GM18498 (cell line): ENCODE measurements around the gene CDKAL1.
A peak's percentile ranks its signal among the peaks of the same experiment; 100 is the strongest.

ENCODE experiments used
- ATAC-seq: cut with Tn5 transposase; IDR thresholded peaks from one replicate; pipeline ENCODE4 v1.9.1; 2021; ENCODE audit warnings: mild to moderate bottlenecking, moderate library complexity; ENCODE audit not compliant: unreplicated experiment

CDKAL1 gene

DNA sequence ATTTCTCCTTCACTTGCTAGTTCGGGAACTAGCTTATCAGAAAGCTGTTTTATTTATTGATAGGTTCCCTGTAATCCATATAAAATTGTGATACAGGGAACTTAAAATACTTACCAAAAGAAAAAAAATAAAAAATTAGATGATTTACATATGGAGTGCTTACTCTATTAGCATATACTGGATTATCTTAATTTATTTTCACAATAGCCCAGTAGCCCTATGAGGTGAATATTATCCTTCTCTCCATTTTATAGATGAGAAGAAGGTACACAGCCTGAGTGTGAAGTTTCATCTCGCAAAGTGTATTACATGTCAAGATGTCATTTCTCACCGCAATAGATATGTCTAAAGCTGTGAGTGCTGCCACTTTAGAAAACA, 463.5 kb downstream of the CDKAL1 start:
- ATAC-seq, result no peak

DNA sequence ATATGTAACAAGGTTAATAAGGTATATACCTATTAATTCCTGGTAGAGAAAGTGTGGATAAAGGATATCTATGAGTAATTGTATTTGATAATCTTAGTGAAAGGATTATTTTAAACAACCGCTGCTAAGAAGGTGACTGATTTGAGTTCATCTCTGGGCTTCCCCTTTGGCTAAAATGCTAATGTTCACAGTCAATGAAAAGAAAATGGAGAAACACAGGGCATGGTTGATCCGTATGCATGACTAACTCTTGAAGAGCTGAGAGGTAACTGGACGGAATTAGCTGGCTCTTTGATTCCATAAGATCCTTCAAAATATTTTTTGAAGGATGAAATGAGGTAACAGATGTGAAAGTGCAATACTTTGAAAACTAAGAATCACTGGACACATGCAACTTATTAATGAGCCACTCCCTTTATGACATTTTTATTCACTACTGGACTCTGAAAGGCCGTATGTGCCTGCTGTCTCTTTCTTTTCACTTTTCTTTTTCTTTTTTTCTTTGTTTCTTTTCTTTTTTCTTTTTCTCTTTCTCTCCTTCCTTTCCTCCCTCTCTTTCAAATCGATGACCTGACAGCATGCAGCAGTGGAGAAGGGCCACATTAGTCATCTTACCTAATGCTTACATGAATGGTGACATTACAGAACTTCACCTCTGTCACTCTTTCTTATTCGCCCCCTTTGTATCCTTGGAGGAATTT, 464.6 kb downstream of the CDKAL1 start:
- no peak for ATAC-seq

DNA sequence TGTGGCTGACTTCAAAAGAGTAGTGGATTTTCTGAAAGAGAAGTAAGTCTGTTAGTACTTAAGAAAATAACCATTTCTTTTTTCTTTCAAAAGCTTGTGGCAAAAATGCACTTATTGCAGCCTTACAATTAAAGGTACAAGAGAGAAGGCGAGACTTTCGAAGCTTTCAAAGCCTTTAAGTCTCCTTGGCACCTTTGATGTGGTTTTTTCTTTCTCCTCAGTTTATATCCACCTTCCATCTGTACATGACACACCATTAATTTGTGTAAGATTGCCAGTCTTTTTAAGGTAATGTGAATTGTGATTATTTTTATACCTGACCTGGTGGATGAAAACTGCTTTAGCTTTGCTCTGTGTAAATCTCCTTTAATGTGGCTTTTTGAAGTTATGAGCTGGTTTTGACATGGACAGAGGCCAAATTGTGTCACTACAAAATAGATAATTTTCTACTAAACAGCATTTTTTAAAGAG, 466.1 kb downstream of the CDKAL1 start:
- no peak for ATAC-seq

DNA sequence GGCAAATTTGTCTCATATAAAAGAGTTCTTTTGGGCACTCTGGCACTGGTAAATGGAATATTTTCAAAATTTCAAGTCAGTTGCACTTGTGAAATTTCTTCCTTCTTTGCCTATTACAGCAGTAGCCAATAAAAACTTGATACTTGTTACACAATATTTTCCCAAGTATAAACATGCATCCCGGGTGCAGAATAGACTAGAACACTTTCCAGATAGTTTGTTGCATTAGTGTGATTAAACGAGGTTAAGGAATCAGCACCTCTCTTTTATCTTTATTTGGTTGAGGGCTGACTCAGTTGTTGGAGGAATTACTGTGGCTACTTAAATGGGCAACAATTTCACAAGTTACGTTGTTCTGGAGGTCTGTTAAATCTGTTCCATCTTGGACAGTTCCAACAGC, 467.5 kb downstream of the CDKAL1 start:
- no peak for ATAC-seq

DNA sequence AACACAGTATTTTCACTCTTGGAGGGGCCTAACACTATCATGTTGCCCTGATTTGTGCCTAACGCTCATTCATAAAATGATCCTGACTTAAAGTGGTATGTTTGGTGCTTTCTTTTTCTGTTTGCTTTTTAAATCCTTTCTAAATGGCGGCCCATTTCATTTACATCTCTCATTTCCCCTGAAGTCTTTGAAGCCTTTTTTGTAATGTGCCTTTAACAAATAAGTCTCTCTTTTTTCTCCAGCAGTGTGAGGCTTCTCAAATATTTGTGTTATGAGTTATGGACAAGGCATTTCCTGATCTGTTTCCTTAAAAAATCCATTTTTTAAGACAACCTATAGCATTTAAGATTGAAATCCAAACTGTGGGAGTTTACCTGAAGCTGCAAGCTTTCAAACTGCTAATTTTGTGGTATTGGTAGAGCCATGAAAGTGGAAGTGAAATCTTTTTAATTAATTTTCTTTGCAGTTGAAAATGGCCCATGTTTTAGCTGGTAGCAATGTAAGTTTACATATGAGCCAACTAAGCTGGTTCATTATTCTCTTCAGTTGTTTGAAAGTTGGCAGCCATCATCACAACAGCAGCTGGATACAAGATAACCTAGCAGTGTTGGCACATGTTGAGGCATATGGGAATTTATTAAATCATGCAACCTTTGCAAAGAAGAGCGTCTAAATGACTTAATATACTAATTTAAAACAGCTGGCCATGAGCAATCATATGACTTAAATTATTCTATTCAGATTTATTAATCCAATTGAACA, 469.7 kb downstream of the CDKAL1 start:
- peak; percentile 85 for ATAC-seq

DNA sequence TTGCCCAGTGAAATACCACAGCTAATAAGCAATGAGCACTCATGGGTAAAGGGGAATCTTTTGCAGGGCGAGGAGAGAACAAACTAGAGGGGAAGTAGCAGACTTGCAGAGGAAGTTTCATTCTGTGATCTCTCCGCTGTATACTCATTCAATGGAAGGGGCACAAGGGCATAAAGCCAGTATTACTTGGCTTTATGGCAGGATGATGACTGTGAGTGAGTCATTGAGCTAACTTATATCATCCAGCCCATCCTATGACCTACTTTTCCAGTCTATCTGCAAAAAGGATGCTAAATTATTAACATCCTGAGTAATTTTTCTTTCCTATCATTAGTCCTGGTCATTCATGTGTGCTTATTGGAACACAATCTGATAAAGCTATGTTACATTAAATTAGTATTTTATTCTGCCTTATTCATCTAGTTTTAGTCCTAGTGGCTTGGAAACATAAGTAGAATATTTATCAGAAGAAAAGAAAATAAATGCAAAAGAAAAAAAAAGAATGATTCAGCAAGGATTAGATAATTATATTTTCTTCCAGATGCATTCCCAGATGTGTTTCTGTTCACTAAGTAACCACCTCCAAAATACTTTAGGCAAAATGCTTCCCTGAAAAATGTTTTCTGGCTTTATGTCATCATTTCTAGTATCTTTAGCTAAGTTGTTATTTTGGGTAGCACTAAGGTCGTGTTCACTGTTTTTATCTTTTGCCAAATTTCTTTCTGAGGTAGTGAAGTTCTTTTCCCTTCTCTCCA, 471.7 kb downstream of the CDKAL1 start:
- no peak for ATAC-seq

DNA sequence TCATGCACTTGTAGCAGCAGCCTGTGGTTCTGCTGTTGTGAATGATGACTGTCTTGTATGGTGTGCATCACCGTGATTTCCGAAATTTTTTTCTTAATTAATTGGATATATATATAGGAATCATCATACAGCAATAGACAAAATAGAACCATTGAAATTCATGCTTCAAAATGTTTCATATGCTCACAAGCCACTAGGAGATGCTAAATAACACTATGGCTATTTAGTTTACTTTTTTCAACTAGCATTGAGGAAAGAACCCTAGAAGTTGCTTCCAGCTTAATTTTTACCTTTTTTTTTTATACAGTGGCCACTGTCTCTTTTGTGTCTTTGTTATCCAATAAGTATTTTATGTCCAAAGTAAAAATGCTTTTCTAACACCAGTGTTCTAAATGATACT, 485.4 kb downstream of the CDKAL1 start:
- no peak for ATAC-seq

DNA sequence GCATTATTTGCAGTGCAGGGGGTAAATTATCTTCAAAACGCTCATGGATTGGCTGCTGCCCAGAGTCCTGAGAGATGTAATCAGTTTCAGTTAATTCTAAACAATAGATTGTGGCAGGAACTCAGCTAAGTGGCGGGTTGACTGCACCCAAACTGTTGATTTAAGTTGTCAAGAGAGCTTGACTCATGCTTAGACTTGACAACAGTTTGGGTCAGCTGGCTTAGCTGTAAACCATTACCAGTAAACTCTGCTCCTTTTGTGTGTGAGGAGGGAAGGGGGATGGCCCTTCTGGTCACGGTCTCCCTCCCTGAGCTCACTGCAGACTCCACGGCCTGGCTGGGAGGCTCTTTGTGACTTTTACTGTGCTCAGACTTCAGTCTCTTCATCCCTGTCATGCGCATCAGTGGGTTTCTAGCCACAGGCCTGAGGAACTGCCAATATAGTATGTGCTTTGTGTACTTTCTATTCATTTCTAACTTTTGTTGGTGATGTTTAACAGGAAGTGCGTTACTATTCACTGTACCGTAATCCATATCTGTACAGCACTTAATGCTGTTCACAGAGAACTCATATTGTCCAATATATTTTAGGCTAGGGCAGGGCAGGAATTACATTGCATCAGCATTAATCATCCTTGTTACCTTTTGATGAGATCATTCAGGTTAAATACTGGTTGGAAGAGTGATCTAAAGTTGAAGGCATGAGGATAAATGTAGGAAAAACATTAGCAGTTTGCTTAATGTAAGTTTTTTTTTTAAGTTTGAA, 488.3 kb downstream of the CDKAL1 start:
- peak; percentile 90 for ATAC-seq

DNA sequence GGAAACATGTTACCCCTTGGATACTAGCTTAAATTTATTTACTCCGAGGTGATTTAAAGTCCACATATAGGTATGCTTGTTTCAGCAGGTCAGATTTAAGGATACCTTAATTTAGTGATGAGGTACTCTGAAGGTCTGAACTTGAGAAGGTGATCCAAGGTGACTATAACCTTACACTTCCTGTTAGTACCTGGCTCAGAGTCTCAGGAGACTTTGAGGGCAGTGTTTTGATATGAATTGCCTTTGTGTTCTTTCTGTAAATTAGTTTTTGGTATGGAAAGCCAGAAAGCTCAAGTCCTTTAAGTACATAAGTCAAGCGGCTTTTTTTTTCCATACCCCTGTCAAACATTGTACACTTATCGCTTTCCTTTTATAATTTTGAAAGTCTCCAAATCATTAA, 489.0 kb downstream of the CDKAL1 start:
- ATAC-seq, result no peak

DNA sequence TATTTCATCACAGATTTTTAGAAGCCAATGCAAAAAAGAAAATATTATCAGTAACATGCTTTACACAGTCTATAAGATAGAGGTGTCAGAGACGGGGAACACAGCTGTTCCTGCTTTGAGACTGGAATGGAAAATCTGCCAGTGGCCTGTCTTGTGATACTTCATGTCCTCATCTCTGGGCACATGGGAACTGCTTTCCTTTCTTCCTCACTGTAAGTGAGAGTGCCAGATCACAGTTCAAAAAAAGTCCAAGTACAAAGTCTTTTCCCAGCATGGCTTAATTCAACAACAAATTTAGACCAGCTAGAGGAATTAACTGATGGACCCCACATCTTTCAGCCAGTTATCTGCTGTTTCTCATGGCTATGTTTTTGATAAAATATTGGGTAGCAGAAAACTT, 490.4 kb downstream of the CDKAL1 start:
- no peak for ATAC-seq

DNA sequence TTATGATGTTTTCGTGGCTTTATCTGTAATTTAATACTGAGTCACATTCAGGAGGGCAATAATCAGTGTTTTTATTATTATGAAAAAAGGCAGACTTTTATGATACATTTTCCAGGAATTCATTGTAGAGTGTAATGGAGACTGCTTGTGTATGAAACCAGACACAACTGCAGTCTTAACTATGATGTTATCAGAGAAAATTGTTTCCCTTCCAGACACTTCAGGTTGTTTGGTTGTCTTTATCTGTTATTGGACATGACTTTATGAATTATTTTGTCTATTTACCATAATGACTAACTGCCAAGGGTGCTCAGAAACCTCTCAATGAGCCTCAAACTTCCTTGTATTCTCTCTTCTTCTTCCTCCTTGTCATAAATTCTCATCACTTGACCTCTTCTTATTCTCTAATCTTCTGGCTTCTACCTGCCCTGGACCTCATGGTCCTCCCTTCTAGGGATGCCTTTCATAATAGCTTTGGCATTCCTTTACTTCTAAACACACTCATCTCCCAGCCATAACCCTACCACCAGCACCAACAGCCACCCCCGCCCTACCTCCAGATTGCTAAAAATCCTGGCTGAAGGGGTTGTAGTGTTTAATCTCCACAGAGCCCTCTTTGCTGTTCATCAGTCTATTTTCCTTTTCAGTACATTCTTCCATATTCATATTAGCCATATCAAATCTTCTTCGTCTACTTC, 492.5 kb downstream of the CDKAL1 start:
- no peak for ATAC-seq

DNA sequence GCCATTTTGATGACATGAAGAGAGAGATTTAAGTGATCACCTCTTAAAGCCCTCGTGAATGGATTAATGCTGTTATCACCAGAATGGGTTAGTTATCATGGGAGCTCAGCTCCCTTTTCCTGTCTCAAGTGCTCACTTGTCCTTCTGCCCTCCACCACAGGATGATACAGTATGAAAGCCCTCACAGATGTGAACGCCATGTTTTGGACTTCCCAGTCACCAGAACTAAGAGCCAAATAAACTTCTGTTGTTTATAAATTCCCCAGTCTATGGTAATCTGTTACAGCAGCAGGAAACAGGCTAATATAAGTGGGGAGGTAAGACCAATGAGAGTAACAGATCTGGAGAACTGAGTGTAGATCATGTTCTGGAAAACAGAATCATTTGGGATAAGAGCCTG, 493.2 kb downstream of the CDKAL1 start:
- no peak for ATAC-seq

DNA sequence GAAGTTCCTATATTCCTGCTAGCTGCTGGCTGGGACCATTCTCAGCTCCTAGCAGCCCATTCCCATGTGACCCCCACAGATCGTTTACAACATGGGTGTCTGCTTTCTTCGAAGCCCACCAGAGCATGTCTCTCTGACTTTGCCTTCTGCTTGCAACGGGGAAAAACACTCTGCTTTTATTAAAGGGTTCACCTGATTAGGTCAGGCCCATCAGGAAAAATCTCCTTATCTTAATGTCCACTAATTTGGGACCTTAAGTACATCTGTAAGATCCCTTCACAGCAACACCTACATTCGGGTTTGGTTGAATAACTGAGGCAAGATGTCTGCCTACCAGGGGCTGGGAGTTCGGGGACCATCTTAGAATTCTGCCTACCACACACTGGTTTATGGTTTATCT, 496.9 kb downstream of the CDKAL1 start:
- ATAC-seq, result no peak

DNA sequence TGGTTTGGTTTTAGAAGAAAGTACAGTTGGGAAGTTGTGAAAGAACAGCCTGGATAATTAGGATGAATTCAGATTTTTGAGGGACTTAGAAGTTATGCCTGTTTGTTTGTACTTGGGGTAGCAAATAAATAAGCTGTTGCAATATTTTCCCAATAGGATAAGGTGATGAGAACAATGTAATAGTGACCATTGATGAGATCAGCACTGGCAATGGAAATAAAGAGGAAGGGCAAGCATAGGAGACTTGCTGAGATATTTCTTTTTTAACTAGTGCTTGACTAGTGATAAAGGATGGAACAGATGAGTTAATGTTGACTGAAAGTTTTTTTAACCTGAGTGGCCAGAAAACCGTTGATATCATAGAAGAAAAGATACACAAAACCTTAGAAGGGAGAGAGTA, 498.8 kb downstream of the CDKAL1 start:
- ATAC-seq, result no peak

DNA sequence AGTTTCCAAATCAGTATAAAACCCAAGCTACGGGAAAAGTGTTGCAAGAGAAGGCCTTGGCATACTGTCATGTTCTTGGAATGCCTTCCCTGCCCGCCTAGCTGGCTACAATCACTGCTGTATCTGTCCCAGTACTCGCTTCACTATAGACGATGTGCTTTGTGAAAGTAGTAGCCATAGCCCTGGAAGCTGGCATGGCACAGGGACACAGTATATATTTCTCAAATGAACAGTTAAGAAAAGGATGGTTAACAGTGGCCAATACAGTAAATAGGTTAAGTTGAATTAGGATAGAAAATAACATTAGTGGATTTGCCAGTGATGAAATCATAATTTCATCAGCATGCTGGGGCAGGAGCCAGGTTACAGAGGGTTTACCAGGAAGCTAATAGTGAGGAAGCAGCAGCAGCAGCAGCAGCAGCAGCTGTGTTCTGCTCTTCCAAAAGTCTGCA, 499.3 kb downstream of the CDKAL1 start:
- no peak for ATAC-seq

DNA sequence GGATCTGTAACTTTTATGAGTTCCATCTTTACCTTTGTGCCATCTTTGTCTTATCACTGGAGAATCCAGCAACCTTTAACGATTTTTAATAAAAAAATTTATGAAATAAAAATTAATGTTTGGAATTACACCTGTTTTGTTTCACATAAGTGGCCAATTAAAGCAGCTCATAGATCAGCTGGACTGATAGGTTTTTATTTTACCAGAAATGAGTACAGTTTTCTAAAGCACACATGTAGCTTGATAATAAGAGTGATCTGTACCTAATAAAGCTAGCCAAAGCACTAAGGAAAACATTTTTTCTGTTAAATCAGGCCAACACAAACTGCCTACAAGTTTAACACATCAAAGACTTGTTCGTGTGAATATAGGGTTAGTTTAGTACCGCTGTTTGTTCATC, 500.1 kb downstream of the CDKAL1 start:
- no peak for ATAC-seq

DNA sequence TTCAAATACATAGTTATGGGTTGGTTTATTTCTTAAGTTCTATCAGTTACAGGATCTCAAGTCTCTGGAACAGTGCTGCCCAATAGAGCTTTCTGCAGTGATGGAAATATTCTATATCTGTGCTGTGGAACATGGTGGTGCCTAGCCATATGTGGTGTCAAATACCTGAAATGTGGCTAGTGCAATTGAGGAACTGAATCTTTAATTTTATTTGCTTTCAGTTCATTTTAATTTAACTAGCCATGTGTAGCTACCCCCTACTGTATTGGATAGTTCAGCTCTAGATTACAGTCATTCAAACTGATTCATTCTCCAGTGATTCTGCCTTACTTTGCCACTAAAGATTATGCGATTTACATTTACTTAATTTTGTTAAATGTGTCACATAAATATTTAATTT, 503.2 kb downstream of the CDKAL1 start:
- ATAC-seq, result peak; percentile 79

DNA sequence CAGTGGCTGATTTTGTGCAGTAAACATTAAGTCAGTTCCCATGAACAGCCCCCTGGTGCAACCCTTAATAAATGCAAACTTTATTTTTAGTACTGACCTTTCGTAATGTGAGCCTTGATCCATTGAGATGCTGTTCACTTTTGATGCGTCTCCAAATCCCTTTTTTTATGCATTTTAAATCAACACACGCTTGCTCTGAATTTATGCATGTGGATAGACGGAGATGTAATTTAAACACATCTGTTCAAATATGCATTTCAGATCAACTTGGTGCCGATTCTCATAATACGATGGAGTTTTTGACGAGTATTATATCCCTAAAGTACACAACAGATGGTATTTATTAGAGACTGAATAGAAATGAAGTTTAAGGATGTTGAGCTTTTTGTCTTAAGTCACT, 505.7 kb downstream of the CDKAL1 start:
- no peak for ATAC-seq

DNA sequence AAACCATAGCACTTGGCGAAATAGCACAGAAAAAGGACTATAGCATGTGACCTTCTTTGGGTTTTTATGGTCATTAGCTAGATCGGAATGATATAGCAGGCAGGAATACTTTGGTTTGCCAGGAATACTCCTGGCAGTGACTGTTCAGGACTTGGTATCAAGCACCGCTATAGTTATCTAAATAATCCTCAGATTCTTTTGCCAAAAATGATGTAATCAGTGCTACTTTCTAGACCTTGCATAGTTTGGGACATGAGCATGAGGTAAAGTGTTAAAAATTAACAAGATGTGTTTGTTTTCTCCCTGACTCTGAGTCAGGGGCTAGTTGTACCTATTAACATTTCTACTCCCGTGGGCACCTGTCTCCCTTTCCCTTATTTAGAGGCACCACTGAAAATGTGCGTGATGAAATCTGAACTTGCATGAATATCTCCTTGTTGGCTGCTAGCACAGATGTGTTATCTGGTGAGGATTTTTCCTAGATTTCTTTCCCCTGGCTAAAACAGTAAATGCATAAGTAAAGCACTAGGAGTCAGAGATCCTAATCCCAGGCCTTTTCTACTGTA, 511.0 kb downstream of the CDKAL1 start:
- no peak for ATAC-seq

DNA sequence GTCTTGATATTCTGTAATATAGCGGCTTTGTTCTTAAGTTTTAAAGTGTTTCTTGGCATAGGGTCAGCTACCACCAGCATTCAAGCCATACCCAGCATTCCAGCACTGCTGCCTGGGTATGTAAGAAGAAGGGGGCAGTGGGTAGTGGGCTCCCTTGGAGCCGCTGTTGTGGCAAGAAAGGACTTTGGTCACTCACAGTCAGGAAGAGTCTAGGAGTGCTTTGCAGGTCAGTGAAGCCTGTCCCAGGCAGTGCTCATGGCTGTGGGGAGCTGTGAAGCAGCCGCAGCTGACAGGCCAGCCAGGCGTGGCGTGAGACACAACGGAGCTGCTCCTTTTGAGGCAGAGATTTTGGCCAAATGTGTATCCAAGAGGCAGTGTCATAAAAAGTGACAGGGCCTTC, 512.0 kb downstream of the CDKAL1 start:
- no peak for ATAC-seq
